T-helper 22 cell (primary cell): ENCODE measurements around the gene URB1.
"Not testable (repeated sequence)": the region's sequence is repeated elsewhere in the genome, so short reads cannot be mapped to it uniquely, and the experiment has no call there.

ENCODE experiments used
- DNase-seq: peaks from one replicate; pipeline ENCODE4 v3.0.0-alpha.2; 2020; ENCODE audit warnings: low read depth

Gene URB1

GRCh38 chr21:32282992-32283391 lies 109.8 kb downstream of the URB1 start:
- DNase-seq: no peak

- DNase-seq: no peak
Measured at GRCh38 chr21:32281531-32281930, 111.3 kb downstream of the URB1 start.

- no peak for DNase-seq
Measured at GRCh38 chr21:32279377-32279680, 113.5 kb downstream of the URB1 start.

- DNase-seq: peak; percentile 92
Measured at GRCh38 chr21:32278518-32279376, 114.1 kb downstream of the URB1 start, which contains the start of gene MIS18A. Gene MIS18A, minus strand, starts transcription at chr21:32279049. Its CDS starts 35 bp downstream, at chr21:32279014.

- DNase-seq: no peak
Measured at GRCh38 chr21:32278103-32278502, 114.7 kb downstream of the URB1 start.

- no peak for DNase-seq
Measured at GRCh38 chr21:32276671-32277070, 116.1 kb downstream of the URB1 start.

GRCh38 chr21:32270748-32271147 lies 122.1 kb downstream of the URB1 start:
- no peak for DNase-seq

GRCh38 chr21:32265321-32265720 lies 127.5 kb downstream of the URB1 start:
- DNase-seq: not testable (repeated sequence)

- no peak for DNase-seq
Measured at GRCh38 chr21:32261929-32262328, 130.9 kb downstream of the URB1 start.
